AG10803 (cell line): ENCODE data around the gene ZBTB20.

Source experiments
- DNase-seq: peaks from one replicate; pipeline ENCODE4 v3.0.0; 2010; ENCODE audit warnings: low read depth
- H3K4me3 ChIP-seq: 2 replicates; pipeline ENCODE4 v1.5.1; 2011; ENCODE audit warnings: mild to moderate bottlenecking, low read length, control low read depth
- CTCF ChIP-seq: conservative IDR thresholded peaks from 2 replicates; pipeline ENCODE4 v1.5.1; 2011; ENCODE audit warnings: mild to moderate bottlenecking, low read length, control low read depth, inconsistent platforms

The ZBTB20 gene

GRCh38 chr3:114758831-114759699 is 388.0 kb downstream of the ZBTB20 start:
- H3K4me3 ChIP-seq = peak overlapping the region; percentile 62
- peak; percentile 83 for DNase-seq
- TF ChIP-seq CTCF = no peak

- peak; percentile 86 for DNase-seq
Measured at GRCh38 chr3:114756506-114757279, 390.4 kb downstream of the ZBTB20 start.

GRCh38 chr3:114746502-114746901 is 400.6 kb downstream of the ZBTB20 start:
- no peak for DNase-seq
- TF ChIP-seq CTCF = no peak
- H3K4me3 ChIP-seq = peak overlapping the region; percentile 37

More at GRCh38 chr3:114756506-114757279, 390.4 kb downstream of the ZBTB20 start:
- peak overlapping the region; percentile 2 for H3K4me3 ChIP-seq
- TF ChIP-seq CTCF = no peak

- no peak for TF ChIP-seq CTCF
- H3K4me3 ChIP-seq = peak overlapping the region; percentile 37
- peak; percentile 83 for DNase-seq
Measured at GRCh38 chr3:114745322-114746240, 401.5 kb downstream of the ZBTB20 start.

- DNase-seq = no peak
- no peak overlapping the region for H3K4me3 ChIP-seq
- TF ChIP-seq CTCF = no peak
Measured at GRCh38 chr3:114743746-114744485, 403.2 kb downstream of the ZBTB20 start.

GRCh38 chr3:114741066-114741465 is 406.0 kb downstream of the ZBTB20 start:
- peak; percentile 48 for DNase-seq
- H3K4me3 ChIP-seq = no peak overlapping the region
- no peak for TF ChIP-seq CTCF
